HepG2 (cell line): ENCODE results near the gene PODXL2. TPM values are rescaled to one million over a fixed set of nuclear protein-coding genes. Genes with fewer than 3 reads are reported as not detected.

ENCODE experiments used
- ATAC-seq: fragments of 200-7000 bp; cut with Tn5 transposase; 3 replicates; pipeline ENCODE4 v1.9.1; 2020; ENCODE audit warnings: mild to moderate bottlenecking, moderate library complexity
- BruUV-seq: library from RNA; stranded (reverse); fragments of 400-500 nt; replicated peaks from 2 replicates; lab custom pipeline; 2021; lab: Mats Ljungman, UMichigan
- CTCF ChIA-PET: fragments of 300-600 bp; formaldehyde crosslinking; extraction: SDS; loops from one replicate; lab custom pipeline; 2021; ENCODE audit warnings: low total read pairs, inconsistent platforms, low intra/inter-chr PET ratio; lab: Yijun Ruan, JAX
- POLR2A ChIA-PET: fragments of 350-600 bp; sonication (Branson Sonifier 250); formaldehyde crosslinking; loops from one replicate; lab custom pipeline; 2020; ENCODE audit warnings: antibody characterized with exemption, inconsistent platforms; lab: Yijun Ruan, JAX
- DNase-seq: peaks from one replicate; pipeline ENCODE4 v3.0.0-alpha.2; 2015; ENCODE audit warnings: low spot score
- FAIRE-seq: peaks from 3 replicates; lab custom pipeline; 2011; peaks lifted over from hg19 to GRCh38; lab: Jason Lieb, UNC
- H2AFZ ChIP-seq: one replicate; pipeline ENCODE4 v1.6.1; 2011; ENCODE audit warnings: low read length, inconsistent platforms
- H3K27ac ChIP-seq: fragments of 300-600 bp; 3 replicates; pipeline ENCODE4 v1.8.0; 2011; ENCODE audit warnings: mixed run types, mild to moderate bottlenecking, mixed read lengths, low read length, inconsistent platforms; ENCODE audit not compliant: insufficient read depth; ENCODE audit errors: extremely low read length
- H3K27me3 ChIP-seq, 2 experiments: fragments of 200-600 bp in 1 of 2; 2 replicates in 1 of 2; 3 replicates in 1 of 2; pipeline versions ENCODE4 v1.6.0 to v1.8.0; 2011; ENCODE audit warnings: low read length in 2 of 2, mild to moderate bottlenecking in 2 of 2, moderate library complexity in 2 of 2, inconsistent platforms in 1 of 2; ENCODE audit not compliant: insufficient read depth in 2 of 2, control insufficient read depth in 1 of 2
- H3K36me3 ChIP-seq, 2 experiments: fragments of 200-600 bp in 1 of 2; replicated peaks in 1 of 2; 2 replicates in 1 of 2; 3 replicates in 1 of 2; pipeline versions ENCODE4 v1.5.1 to v1.8.0; 2011; ENCODE audit warnings: low read length in 2 of 2, inconsistent platforms in 1 of 2; ENCODE audit not compliant: insufficient read depth in 2 of 2, control insufficient read depth in 1 of 2
- H3K4me1 ChIP-seq: 2 replicates; pipeline ENCODE4 v1.5.1; 2012; ENCODE audit warnings: low read length, inconsistent platforms; ENCODE audit not compliant: insufficient read depth
- H3K4me2 ChIP-seq: 2 replicates; pipeline ENCODE4 v1.6.0; 2011; ENCODE audit warnings: low read depth, low read length, inconsistent platforms
- H3K4me3 ChIP-seq, 3 experiments: fragments of 200-600 bp in 1 of 3; sonication (generic), shearing (Covaris generic) in 1 of 3; replicated peaks in 1 of 3; 2 replicates each; pipeline ENCODE4 v1.5.1; 2011 to 2016; ENCODE audit warnings: low read length in 3 of 3, inconsistent platforms in 2 of 3, low read depth in 2 of 3, mild to moderate bottlenecking in 2 of 3, control low read depth in 1 of 3, mixed read lengths in 1 of 3; ENCODE audit not compliant: insufficient read depth in 1 of 3
- H3K79me2 ChIP-seq: one replicate; pipeline ENCODE4 v1.6.1; 2011; ENCODE audit warnings: low read length, inconsistent platforms; ENCODE audit not compliant: insufficient read depth
- H3K9ac ChIP-seq: 2 replicates; pipeline ENCODE4 v1.6.0; 2011; ENCODE audit warnings: mild to moderate bottlenecking, low read depth, low read length, inconsistent platforms; ENCODE audit not compliant: insufficient read depth
- H3K9me3 ChIP-seq: 2 replicates; pipeline ENCODE4 v1.5.1; 2012; ENCODE audit warnings: mild to moderate bottlenecking, low read length
- H4K20me1 ChIP-seq: 2 replicates; pipeline ENCODE4 v1.6.0; 2011; ENCODE audit warnings: inconsistent platforms, mild to moderate bottlenecking, low read length, moderate library complexity; ENCODE audit not compliant: insufficient read depth
- ATF7 ChIP-seq, 2 experiments: fragments of 450-650 bp in 1 of 2; sonication (generic) in 1 of 2; formaldehyde crosslinking in 1 of 2; IDR thresholded peaks; 2 replicates each; pipeline versions ENCODE4 v1.4.0 to v1.6.1; 2016 to 2020; ENCODE audit warnings: antibody characterized with exemption in 1 of 2, mild to moderate bottlenecking in 1 of 2, missing genetic modification reagents in 1 of 2
- CC2D1A ChIP-seq: sonication (generic); formaldehyde crosslinking; IDR thresholded peaks from 2 replicates; pipeline ENCODE4 v1.8.1; 2023; ENCODE audit warnings: mild to moderate bottlenecking, missing genetic modification reagents
- CEBPG ChIP-seq: IDR thresholded peaks from 2 replicates; pipeline ENCODE4 v1.6.1; 2016
- ELF1 ChIP-seq: sonication (generic); formaldehyde crosslinking; IDR thresholded peaks from 2 replicates; pipeline ENCODE4 v1.4.0; 2020; ENCODE audit warnings: missing genetic modification reagents
- FOXJ3 ChIP-seq: sonication (generic); formaldehyde crosslinking; IDR thresholded peaks from 2 replicates; pipeline ENCODE4 v1.4.0; 2020; ENCODE audit warnings: missing genetic modification reagents, mild to moderate bottlenecking, borderline replicate concordance
- MAZ ChIP-seq, 2 experiments: sonication (generic) in 1 of 2; formaldehyde crosslinking in 1 of 2; IDR thresholded peaks; 2 replicates each; pipeline versions ENCODE4 v1.5.0 to v1.6.1; 2012 to 2020; ENCODE audit warnings: low read depth in 2 of 2, mild to moderate bottlenecking in 2 of 2, borderline replicate concordance in 1 of 2, improper control_type of control experiment in 1 of 2, low read length in 1 of 2, missing genetic modification reagents in 1 of 2, moderate library complexity in 1 of 2
- NONO ChIP-seq, 2 experiments: fragments of 450-650 bp in 1 of 2; sonication (generic) in 1 of 2; formaldehyde crosslinking in 1 of 2; IDR thresholded peaks in 1 of 2; conservative IDR thresholded peaks in 1 of 2; 2 replicates each; pipeline versions ENCODE4 v1.6.1 to v1.8.0; 2017 to 2022; ENCODE audit warnings: mild to moderate bottlenecking in 1 of 2, missing genetic modification reagents in 1 of 2, moderate library complexity in 1 of 2
- TAF1 ChIP-seq: sonication (generic); formaldehyde crosslinking; IDR thresholded peaks from 2 replicates; pipeline ENCODE4 v1.4.0; 2020; ENCODE audit warnings: missing genetic modification reagents
- THAP7 ChIP-seq: sonication (generic); formaldehyde crosslinking; IDR thresholded peaks from 2 replicates; pipeline ENCODE4 v1.8.1; 2023; ENCODE audit warnings: mild to moderate bottlenecking, missing genetic modification reagents
- TSC22D2 ChIP-seq: sonication (generic); formaldehyde crosslinking; IDR thresholded peaks from 2 replicates; pipeline ENCODE4 v1.5.1; 2020; ENCODE audit warnings: missing genetic modification reagents, mild to moderate bottlenecking, borderline replicate concordance
- ZFP36L2 ChIP-seq: sonication (generic); formaldehyde crosslinking; IDR thresholded peaks from 2 replicates; pipeline ENCODE4 v1.4.0; 2020; ENCODE audit warnings: missing genetic modification reagents
- ZNF224 ChIP-seq: sonication (generic); formaldehyde crosslinking; IDR thresholded peaks from 2 replicates; pipeline ENCODE4 v1.5.0; 2020; ENCODE audit warnings: mild to moderate bottlenecking, missing genetic modification reagents
- ZNF234 ChIP-seq: sonication (generic); formaldehyde crosslinking; conservative IDR thresholded peaks from 2 replicates; pipeline ENCODE4 v1.5.1; 2020; ENCODE audit warnings: mild to moderate bottlenecking, missing genetic modification reagents
- ZNF614 ChIP-seq: IDR thresholded peaks from 2 replicates; pipeline ENCODE4 v1.6.1; 2018; ENCODE audit warnings: missing biosample characterization, missing genetic modification reagents, inconsistent platforms, borderline replicate concordance
- ZNF691 ChIP-seq: sonication (generic); formaldehyde crosslinking; IDR thresholded peaks from 2 replicates; pipeline ENCODE4 v1.4.0; 2020; ENCODE audit warnings: missing genetic modification reagents, low read depth, mild to moderate bottlenecking, borderline replicate concordance
- WGBS: methylation state at CpG from one replicate; pipeline ENCODE4 v1.1.6; 2017; ENCODE audit warnings: low lambda C conversion rate; 5-methylcytosine and 5-hydroxymethylcytosine counted together
- in situ Hi-C: cut with HindIII; loops from 2 replicates; pipeline ENCODE4 v1.10.0; 2017; ENCODE audit warnings: low pct_unique_long_range_greater_than_20kb; ENCODE audit not compliant: extremely low pct_ligation_motif_present
- intact Hi-C: fragments of 100-400 bp; cut with micrococcal nuclease; formaldehyde crosslinking; loops from one replicate; pipeline ENCODE4 v1.10.0; 2022; ENCODE audit not compliant: unreplicated experiment
- polyA plus RNA-seq, 8 experiments: library from polyadenylated mRNA; depleted of rRNA in 3 of 8; stranded (reverse) in 7 of 8; unstranded in 1 of 8; fragments of >200 nt; fragmentation: Illumina TruSeq in 4 of 8; extraction: Trizol in 4 of 8; gene quantifications; 2 replicates each; pipeline versions ENCODE4 v1.2.1 to v1.2.3, GENCODE V29; 2011 to 2016; ENCODE audit warnings: low read depth in 4 of 8, missing spikeins in 1 of 8, mixed read lengths in 1 of 8; ENCODE audit not compliant: insufficient read depth in 1 of 8
- total RNA-seq, 5 experiments: library from RNA; depleted of rRNA; stranded (reverse); fragments of >200 nt; fragmentation: Illumina TruSeq; extraction: Trizol; gene quantifications; 2 replicates each; pipeline ENCODE4 v1.2.3, GENCODE V29; 2016; ENCODE audit warnings: low read depth in 1 of 5
- TF ChIP-seq, protein P1 (sequence below): IDR thresholded peaks from 2 replicates; pipeline ENCODE4 v1.6.1; 2016; ENCODE audit warnings: mild to moderate bottlenecking

The PODXL2 gene
- total and polyA plus RNA-seq, 2 of the 13 experiments (the other 11 are each of a cell fraction or from before 2014, with no cell fraction given) = 20.4 to 25.1 TPM

DNA sequence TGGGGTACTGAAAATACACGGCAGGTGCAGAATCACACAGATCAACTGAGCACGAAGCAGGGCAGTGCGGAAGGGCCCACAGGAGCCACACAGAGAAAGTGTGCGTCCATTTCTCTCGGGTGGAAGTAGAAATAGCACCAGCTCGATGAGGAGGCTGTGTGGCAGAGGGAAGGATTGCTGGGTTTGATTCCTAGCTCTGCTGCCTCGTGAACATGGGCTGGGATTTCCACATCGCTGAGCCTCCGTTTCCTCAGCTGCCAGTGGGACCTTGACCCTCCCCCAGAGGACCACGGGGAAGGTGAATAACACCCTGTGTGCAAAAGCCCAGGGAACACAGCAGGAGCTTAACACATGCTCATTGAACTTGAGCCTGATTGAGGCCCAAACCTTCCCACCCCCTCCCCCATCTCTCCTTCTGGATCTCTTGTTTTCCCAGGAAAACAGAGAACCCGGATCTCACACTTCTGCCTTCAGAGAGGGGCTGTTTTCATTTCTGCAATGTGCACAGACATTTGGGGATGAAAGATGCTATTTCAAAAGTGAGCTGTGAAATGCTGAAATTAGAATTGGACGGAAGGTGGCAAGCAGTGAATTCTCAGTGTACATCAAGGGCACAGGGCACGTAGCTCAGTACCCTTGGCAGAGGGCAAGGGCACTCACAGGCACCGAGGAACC, 82.2 kb downstream of the PODXL2 start:
- FAIRE-seq = no peak
- intact Hi-C loops (no loop called here), in situ Hi-C loops (no loop called here)
- H3K27ac ChIP-seq = no peak overlapping the region
- DNase-seq = no peak
- no peak for ATAC-seq
- TF ChIP-seq CC2D1A (CRISPR knock-in tag) = no peak
- no peak for TF ChIP-seq ZFP36L2
- TF ChIP-seq ZNF224 (CRISPR knock-in tag) = no peak
- no peak for TF ChIP-seq ATF7 (IDR thresholded peaks at IDR 0.05)
- no peak for TF ChIP-seq ATF7 (CRISPR knock-in tag; IDR thresholded peaks at IDR 0.05)
- no peak for TF ChIP-seq ZNF614 (CRISPR knock-in tag)
- TF ChIP-seq TAF1 (CRISPR knock-in tag) = no peak
- TF ChIP-seq NONO (IDR thresholded peaks at IDR 0.05) = no peak
- TF ChIP-seq NONO (CRISPR knock-in tag; conservative IDR thresholded peaks at IDR 0.05) = no peak
- no peak for TF ChIP-seq ZNF691 (CRISPR knock-in tag)
- TF ChIP-seq THAP7 (CRISPR knock-in tag) = no peak
- TF ChIP-seq ZNF234 = no peak
- no peak for TF ChIP-seq MAZ (IDR thresholded peaks at IDR 0.05; ENCODE audit: borderline replicate concordance, low read depth, low read length)
- no peak for TF ChIP-seq MAZ (CRISPR knock-in tag; IDR thresholded peaks at IDR 0.05; ENCODE audit: low read depth)
- TF ChIP-seq FOXJ3 (CRISPR knock-in tag) = no peak
- no peak for TF ChIP-seq TSC22D2 (CRISPR knock-in tag)
- TF ChIP-seq CEBPG (CRISPR knock-in tag) = no peak
- TF ChIP-seq, protein P1, sequence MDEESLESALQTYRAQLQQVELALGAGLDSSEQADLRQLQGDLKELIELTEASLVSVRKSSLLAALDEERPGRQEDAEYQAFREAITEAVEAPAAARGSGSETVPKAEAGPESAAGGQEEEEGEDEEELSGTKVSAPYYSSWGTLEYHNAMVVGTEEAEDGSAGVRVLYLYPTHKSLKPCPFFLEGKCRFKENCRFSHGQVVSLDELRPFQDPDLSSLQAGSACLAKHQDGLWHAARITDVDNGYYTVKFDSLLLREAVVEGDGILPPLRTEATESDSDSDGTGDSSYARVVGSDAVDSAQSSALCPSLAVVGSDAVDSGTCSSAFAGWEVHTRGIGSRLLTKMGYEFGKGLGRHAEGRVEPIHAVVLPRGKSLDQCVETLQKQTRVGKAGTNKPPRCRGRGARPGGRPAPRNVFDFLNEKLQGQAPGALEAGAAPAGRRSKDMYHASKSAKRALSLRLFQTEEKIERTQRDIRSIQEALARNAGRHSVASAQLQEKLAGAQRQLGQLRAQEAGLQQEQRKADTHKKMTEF (CRISPR knock-in tag) = no peak
- no peak for TF ChIP-seq ELF1
- no peaks in the 10 kb centered on the region for H4K20me1 ChIP-seq
- peaks cover 6 to 58% of the 10 kb centered on the region in 2 experiments for H3K27me3 ChIP-seq
- 43% methylated on average over 10 of the region's 14 CpGs for WGBS
- no peaks in the 10 kb centered on the region for H3K9me3 ChIP-seq
- no peaks in the 10 kb centered on the region for H3K36me3 ChIP-seq
- H2AFZ ChIP-seq = no peak overlapping the region
- no peaks in the 10 kb centered on the region for H3K4me1 ChIP-seq
- no peaks in the 10 kb centered on the region for H3K79me2 ChIP-seq
- H3K4me3 ChIP-seq = no peak overlapping the region
- no TSS peak for BruUV-seq
- POLR2A ChIA-PET = no interaction called here
- CTCF ChIA-PET = no interaction called here
- H3K9ac ChIP-seq = no peak overlapping the region
- H3K4me2 ChIP-seq = no peak overlapping the region
